Measurements from ENCODE around the gene SFT2D1. TPM values are rescaled to one million over a fixed set of nuclear protein-coding genes. Genes with fewer than 3 reads are reported as not detected.

Gene SFT2D1
- total RNA-seq, 4 donors from 2014 or later, result 34.8 to 45.3 (median 37.1) TPM

- Histone ChIP-seq H3K9me3 (no peaks in the 10 kb centered on the region), H3K27ac (no peak overlapping the region), H3K4me1 (no peaks in the 10 kb centered on the region), H3K27me3 (no peaks in the 10 kb centered on the region), H3K4me3 (no peak overlapping the region), H3K36me3 (peaks cover 0 to 53% (median 11%) of the 10 kb centered on the region in 3 donors)
- DNase-seq, result no peak
- intact Hi-C loops (cut with DNase I), result no loop called here
- 86 to 88% methylated on average over 17 to 18 of the region's 18 CpGs for WGBS, 2 donors
- TF ChIP-seq POLR2A (IDR thresholded peaks at IDR 0.05) (no peak), CTCF (IDR thresholded peaks at IDR 0.05) (no peak)
Observed at GRCh38 chr6:166318649-166319600, 23.4 kb downstream of the SFT2D1 start.

DNA sequence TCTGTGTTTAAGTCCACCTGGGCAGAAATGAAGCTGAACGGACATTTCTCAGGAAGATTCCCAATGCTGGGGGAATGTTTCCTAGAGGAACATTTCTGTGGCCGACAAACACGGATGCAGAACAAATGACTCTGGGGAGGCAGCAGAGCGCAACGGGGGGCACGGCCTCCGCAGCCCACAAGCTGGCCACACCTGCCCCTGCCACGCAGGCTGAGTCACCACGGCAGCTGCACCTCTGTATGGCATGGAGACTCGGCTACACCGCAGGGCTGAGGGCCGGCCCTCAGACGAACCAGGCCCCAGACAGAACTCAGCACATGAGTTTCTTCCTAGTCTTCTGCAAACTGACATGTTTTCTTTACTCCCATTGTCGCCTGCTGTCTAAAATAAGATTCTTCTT lies 24.1 kb downstream of the SFT2D1 start:
- Histone ChIP-seq H3K9me3 (no peaks in the 10 kb centered on the region), H3K27me3 (no peaks in the 10 kb centered on the region), H3K4me3 (no peak overlapping the region), H3K36me3 (peaks cover 0 to 46% (median 8%) of the 10 kb centered on the region in 3 donors), H3K4me1 (no peaks in the 10 kb centered on the region), H3K27ac (no peak overlapping the region)
- TF ChIP-seq POLR2A (IDR thresholded peaks at IDR 0.05), result no peak
- no peak for TF ChIP-seq CTCF (IDR thresholded peaks at IDR 0.05)
- 57 to 84% methylated on average over 3 to 9 of the region's 14 CpGs for WGBS, 2 donors
- intact Hi-C loops (cut with DNase I), result no loop called here
- DNase-seq, result no peak

- H3K4me3 ChIP-seq, result no peak overlapping the region
- intact Hi-C loops (cut with DNase I), result no loop called here
- no peak overlapping the region for H3K27ac ChIP-seq
- WGBS, 2 donors, result 81 to 90% methylated on average over 15 to 18 of the region's 19 CpGs
- DNase-seq, result no peak
- no peaks in the 10 kb centered on the region for H3K4me1 ChIP-seq
- H3K27me3 ChIP-seq, result no peaks in the 10 kb centered on the region
- peaks cover 0 to 39% (median 8%) of the 10 kb centered on the region in 3 donors for H3K36me3 ChIP-seq
- no peaks in the 10 kb centered on the region for H3K9me3 ChIP-seq
- TF ChIP-seq CTCF (IDR thresholded peaks at IDR 0.05) (no peak), POLR2A (IDR thresholded peaks at IDR 0.05) (no peak)
Observed at GRCh38 chr6:166317261-166318212, 24.8 kb downstream of the SFT2D1 start.

- Histone ChIP-seq H3K9me3 (no peaks in the 10 kb centered on the region), H3K36me3 (peaks cover 0 to 18% (median 2%) of the 10 kb centered on the region in 3 donors), H3K4me3 (no peak overlapping the region), H3K27ac (no peak overlapping the region), H3K4me1 (no peaks in the 10 kb centered on the region), H3K27me3 (no peaks in the 10 kb centered on the region)
- TF ChIP-seq CTCF (IDR thresholded peaks at IDR 0.05), result no peak
- no peak for TF ChIP-seq POLR2A (IDR thresholded peaks at IDR 0.05)
- DNase-seq, result no peak
- 79 to 81% methylated on average over 10 of the region's 11 CpGs for WGBS, 2 donors
- intact Hi-C loops (cut with DNase I), result no loop called here
Observed at GRCh38 chr6:166315436-166315835, 26.9 kb downstream of the SFT2D1 start.
